PC-9 (cell line): ENCODE measurements around the gene CERS5.

Source experiments
- CTCF ChIP-seq: fragments of 200-600 bp; sonication (generic); conservative IDR thresholded peaks from 2 replicates; pipeline ENCODE4 v1.6.1; 2017; ENCODE audit warnings: mixed run types, antibody characterized with exemption, mild to moderate bottlenecking, moderate library complexity
- EZH2 ChIP-seq: fragments of 200-600 bp; sonication (generic); IDR thresholded peaks from 2 replicates; pipeline ENCODE4 v1.8.0; 2017; ENCODE audit warnings: antibody characterized with exemption, low read depth

- TF ChIP-seq CTCF = no peak
- no peak for TF ChIP-seq EZH2
Measured at GRCh38 chr12:50205648-50206047, 38.5 kb upstream of the CERS5 start.
